ENCODE measurements around the gene MCAT.
"Not testable (repeated sequence)": the region's sequence is repeated elsewhere in the genome, so short reads cannot be mapped to it uniquely, and the experiment has no call there.

The MCAT gene

DNA sequence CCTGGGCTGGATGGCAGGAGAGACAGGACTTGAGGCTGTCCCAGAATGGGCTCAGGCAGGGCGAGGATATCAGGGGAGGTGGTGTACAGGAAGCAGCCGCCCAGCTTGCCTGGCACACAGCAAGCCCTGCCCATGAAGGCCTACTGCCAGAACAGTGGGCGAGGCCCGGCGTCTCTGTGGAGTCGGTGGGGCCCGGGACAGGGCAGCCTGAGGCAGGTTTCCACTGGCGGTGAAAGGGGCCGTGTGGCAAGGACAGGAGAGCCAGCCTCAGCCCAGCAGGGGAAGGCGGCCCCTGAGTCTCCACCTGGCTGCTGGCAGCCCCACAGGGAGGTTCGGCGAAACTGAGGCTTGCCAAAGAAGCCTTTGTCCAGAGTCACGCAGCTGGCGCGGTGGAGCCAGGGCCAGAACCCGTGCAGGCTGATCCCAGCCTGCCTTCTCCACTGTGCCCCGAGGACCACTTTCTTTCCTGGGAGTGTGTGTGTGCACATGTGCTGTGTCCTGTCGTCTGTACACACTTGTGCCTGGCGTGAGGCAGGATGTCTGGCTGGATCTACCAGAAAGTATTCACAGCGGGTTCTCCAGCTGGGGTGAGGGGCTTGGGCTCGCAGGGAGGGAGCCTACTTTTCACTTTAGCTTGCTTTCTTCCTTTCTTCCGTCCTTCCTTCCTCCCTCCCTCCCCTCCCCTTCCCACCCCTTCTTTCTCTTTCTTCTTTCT is 9.3 kb upstream of the MCAT start:
- H3K4me3 ChIP-seq (ENCODE audit: low read depth, low read length) = peak overlapping the region; percentile 76
- TF ChIP-seq, protein P1, sequence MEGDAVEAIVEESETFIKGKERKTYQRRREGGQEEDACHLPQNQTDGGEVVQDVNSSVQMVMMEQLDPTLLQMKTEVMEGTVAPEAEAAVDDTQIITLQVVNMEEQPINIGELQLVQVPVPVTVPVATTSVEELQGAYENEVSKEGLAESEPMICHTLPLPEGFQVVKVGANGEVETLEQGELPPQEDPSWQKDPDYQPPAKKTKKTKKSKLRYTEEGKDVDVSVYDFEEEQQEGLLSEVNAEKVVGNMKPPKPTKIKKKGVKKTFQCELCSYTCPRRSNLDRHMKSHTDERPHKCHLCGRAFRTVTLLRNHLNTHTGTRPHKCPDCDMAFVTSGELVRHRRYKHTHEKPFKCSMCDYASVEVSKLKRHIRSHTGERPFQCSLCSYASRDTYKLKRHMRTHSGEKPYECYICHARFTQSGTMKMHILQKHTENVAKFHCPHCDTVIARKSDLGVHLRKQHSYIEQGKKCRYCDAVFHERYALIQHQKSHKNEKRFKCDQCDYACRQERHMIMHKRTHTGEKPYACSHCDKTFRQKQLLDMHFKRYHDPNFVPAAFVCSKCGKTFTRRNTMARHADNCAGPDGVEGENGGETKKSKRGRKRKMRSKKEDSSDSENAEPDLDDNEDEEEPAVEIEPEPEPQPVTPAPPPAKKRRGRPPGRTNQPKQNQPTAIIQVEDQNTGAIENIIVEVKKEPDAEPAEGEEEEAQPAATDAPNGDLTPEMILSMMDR (IDR thresholded peaks at IDR 0.05; ENCODE audit: low read depth, low read length) = no peak

DNA sequence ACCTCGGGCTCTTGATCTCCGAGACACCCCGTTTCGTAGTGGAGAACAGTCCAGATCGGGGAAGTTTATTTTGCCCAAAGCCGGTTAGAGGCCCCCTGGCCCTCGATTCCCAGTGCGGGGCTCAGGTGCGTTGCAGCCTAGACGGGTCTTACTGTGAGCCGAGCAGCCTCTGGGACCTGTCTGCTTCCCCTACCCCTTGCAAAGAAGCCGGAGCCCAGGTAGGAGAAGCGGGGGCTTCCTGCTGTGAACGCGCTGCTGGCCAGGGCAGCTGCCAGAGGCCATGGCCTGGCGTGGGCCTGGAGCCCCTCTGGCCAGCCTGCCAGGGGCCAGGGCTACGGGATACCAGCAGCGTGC is 8.8 kb upstream of the MCAT start:
- TF ChIP-seq, protein P1 (IDR thresholded peaks at IDR 0.05; ENCODE audit: low read depth, low read length) = no peak
- H3K4me3 ChIP-seq (ENCODE audit: low read depth, low read length) = peak overlapping the region; percentile 76

DNA sequence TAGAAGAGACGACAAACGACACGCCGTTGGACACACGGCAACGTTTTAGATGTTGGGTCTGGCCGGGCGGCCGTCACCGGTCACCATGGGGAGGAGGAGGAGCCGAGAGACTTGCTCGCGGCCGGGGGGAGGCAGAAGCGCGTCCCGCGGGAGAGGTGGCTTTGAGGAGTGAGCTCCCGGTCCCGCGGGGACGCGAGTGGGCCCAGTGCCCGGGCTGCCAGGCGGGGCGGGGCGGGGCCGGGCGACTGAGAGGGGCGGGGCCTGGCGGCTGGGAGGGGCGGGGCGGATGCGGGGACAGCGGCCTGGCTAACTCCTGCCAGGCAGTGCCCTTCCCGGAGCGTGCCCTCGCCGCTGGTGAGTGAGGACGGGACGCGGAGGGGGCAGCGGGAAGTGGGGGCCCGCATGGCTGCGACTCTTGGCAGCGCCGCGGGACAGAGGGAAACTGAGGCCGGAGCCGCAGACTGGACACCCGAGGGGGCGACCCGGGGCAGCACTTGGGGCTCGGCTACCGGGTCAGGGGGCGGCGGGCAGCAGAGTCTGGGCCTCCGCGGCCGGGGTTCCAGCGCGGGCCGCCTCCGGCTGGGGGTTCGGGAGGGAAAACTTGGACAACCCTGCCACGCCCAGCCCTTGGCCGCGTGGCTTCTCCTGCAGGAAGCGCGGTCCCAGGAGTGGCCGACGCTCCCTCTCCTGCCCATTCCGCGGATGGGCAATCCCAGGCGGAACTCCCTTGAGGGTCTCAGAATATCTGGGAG is 8.2 kb upstream of the MCAT start, which contains the start of gene TSPO:
Gene TSPO, plus strand, starts transcription at position 309 of the 752 bp plus-strand sequence. CDS start 7,680 bp downstream, outside the sequence.
- TF ChIP-seq, protein P1 (IDR thresholded peaks at IDR 0.05; ENCODE audit: low read depth, low read length) = no peak
- H3K4me3 ChIP-seq (ENCODE audit: low read depth, low read length) = peak within 1 kb of the TSS; percentile 76

DNA sequence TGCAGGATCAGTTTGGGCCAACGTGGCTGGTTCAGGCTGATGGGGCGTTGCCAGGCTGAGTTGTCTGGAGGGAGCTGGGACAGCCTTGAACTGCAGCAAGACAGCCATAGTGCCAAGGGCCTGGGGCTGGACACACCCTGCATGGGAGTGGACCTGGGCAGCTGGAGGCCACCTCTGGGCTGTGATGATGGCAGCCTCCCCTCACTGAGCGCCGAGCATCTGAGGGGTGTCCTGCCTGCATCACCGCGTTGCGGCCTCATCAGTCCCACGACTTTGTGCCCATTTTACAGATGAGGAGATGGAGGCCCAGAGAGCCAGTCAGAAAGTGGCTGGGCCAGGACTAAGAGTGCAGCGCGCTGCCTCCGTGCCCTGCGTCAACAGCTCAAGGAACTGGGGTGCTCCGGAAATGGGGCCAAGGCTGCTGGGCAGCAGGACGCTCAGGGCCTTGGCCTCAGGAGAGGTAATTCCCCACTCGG is 7.6 kb upstream of the MCAT start:
- TF ChIP-seq, protein P1 (IDR thresholded peaks at IDR 0.05; ENCODE audit: low read depth, low read length) = no peak
- peak overlapping the region; percentile 76 for H3K4me3 ChIP-seq (ENCODE audit: low read depth, low read length)

DNA sequence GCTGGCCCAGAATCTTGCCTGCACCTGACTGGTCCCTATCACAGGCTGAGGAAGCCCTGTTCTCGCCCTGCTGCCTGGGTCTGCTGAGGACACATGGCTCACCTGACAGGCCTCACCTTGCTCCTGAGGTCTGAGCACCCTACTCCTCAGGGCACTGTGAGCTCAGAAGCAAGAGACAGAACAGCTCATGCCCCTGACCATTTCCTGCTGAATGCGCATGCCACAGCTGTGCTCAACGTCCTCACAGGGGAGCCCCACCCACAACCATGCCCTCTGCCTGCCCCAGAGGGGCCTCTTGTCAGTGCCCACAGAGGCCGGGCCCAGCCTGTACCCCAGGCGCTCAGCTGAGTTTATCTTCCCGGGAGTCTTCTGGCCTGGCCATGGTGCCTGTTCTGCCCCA is 5.4 kb upstream of the MCAT start:
- TF ChIP-seq, protein P1 (IDR thresholded peaks at IDR 0.05; ENCODE audit: low read depth, low read length) = no peak
- no peak overlapping the region for H3K4me3 ChIP-seq (ENCODE audit: low read depth, low read length)

DNA sequence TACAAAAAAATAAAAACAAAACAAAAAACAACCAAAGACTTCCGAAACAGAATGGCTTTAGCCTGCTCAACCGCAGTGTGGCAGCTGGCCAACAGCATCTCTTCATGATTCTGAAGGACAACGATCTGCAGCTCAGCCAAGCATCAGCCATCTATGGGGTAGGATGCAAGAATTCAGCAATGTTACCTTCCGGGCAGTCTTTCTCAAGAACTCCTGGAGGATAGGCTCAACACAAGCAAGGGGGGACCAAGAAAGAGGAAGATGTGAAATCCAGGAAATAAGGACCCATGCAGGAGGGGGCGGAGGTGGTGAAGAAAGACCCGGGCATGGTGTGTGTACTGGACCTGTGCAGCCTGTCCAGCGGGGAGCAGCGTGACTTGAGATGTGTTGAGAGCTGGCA is 4.6 kb upstream of the MCAT start:
- TF ChIP-seq, protein P1 (IDR thresholded peaks at IDR 0.05; ENCODE audit: low read depth, low read length) = no peak
- no peak overlapping the region for H3K4me3 ChIP-seq (ENCODE audit: low read depth, low read length)

DNA sequence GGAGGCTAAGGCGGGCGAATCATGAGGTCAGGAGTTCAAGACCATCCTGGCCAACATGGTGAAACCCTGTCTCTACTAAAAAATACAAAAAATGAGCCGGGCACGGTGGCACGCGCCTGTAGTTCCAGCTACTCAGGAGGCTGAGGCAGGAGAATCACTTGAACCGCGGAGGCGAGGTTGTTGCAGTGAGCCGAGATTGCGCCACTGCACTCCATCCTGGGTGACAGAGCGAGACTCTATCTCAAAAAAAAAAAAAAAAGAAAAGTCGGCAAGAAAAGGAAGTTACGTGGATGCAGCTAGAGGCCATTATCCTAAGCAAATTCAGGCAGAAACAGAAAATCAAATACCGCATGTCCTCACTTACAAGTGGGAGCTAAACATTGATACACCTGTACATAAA is 3.1 kb upstream of the MCAT start:
- H3K4me3 ChIP-seq (ENCODE audit: low read depth, low read length) = not testable (repeated sequence)

DNA sequence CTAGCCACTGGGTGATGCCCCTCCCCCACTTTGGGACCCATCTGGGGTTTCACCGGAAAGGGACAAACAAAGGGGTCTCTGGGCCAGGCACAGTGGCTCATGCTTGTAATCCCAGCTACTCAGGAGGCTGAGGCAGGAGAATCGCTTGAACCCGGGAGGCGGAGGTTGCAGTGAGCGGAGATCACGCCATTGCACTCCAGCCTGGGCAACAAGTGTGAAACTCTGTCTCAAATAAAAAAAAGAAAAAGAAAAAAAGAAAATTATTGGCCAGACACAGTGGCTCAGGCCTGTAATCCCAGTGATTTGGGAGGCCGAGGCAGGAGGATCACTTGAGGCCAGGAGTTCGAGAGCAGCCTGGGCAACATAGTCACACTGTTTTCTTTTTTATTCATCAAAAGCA is 2.2 kb upstream of the MCAT start:
- not testable (repeated sequence) for H3K4me3 ChIP-seq (ENCODE audit: low read depth, low read length)
